HCT116 (cell line): ENCODE results near the gene SALL3. TPM values are rescaled to one million over a fixed set of nuclear protein-coding genes. Genes with fewer than 3 reads are reported as not detected.

ENCODE experiments used
- ATAC-seq: fragments of 200-7000 bp; cut with Tn5 transposase; 2 replicates; pipeline ENCODE4 v1.9.1; 2020; ENCODE audit warnings: mild to moderate bottlenecking, moderate library complexity
- BruUV-seq: library from RNA; stranded (reverse); fragments of 400-500 nt; replicated peaks from 2 replicates; lab custom pipeline; 2021; lab: Mats Ljungman, UMichigan
- CTCF ChIA-PET: fragments of 300-600 bp; sonication (Branson Sonifier 250); formaldehyde crosslinking; loops from one replicate; lab custom pipeline; 2021; ENCODE audit warnings: antibody characterized with exemption; lab: Charles Lee
- POLR2A ChIA-PET: fragments of 300-600, 350-600 bp; sonication (Branson Sonifier 250); formaldehyde crosslinking; loops from one replicate; lab custom pipeline; 2021; ENCODE audit warnings: antibody characterized with exemption; lab: Charles Lee
- RAD21 ChIA-PET, 2 experiments: fragments of 300-600 bp; sonication (Branson Sonifier 250); formaldehyde crosslinking; loops; one replicate each; lab custom pipeline; 2023; ENCODE audit warnings: low total read pairs in 2 of 2; ENCODE audit not compliant: uncharacterized antibody in 2 of 2, unreplicated experiment in 2 of 2, low non-redundant PET in 1 of 2; lab: Charles Lee
- DNase-seq: peaks from one replicate; pipeline ENCODE4 v3.0.0-alpha.2; 2010; ENCODE audit warnings: low read depth, low spot score
- H2AFZ ChIP-seq: fragments of 200-600 bp; shearing (Covaris generic), sonication (generic); 2 replicates; pipeline ENCODE4 v1.6.1; 2017; ENCODE audit warnings: low read depth, mixed run types, mixed read lengths, antibody characterized with exemption, low read length; ENCODE audit not compliant: poor library complexity, severe bottlenecking
- H3K27ac ChIP-seq: 2 replicates; pipeline ENCODE4 v1.5.1; 2012; ENCODE audit warnings: low read depth, low read length
- H3K27me3 ChIP-seq: fragments of 200-600 bp; sonication (generic); 2 replicates; pipeline ENCODE4 v1.6.1; 2016; ENCODE audit warnings: mixed run types, low read length, mixed read lengths; ENCODE audit not compliant: insufficient read depth
- H3K36me3 ChIP-seq, 2 experiments: fragments of 200-500 bp in 1 of 2; fragments of 200-600 bp in 1 of 2; sonication (Bioruptor generic) in 1 of 2; sonication (generic) in 1 of 2; 2 replicates each; pipeline versions ENCODE4 v1.5.1 to v1.6.1; 2014 to 2016; ENCODE audit warnings: low read length in 2 of 2, inconsistent platforms in 1 of 2, mixed read lengths in 1 of 2, mixed run types in 1 of 2; ENCODE audit not compliant: insufficient read depth in 2 of 2, control insufficient read depth in 1 of 2
- H3K4me1 ChIP-seq, 2 experiments: fragments of 200-600 bp in 1 of 2; sonication (generic) in 1 of 2; 2 replicates each; pipeline versions ENCODE4 v1.5.1 to v1.6.1; 2012 to 2017; ENCODE audit warnings: low read length in 2 of 2, inconsistent platforms in 1 of 2, mild to moderate bottlenecking in 1 of 2, mixed read lengths in 1 of 2, mixed run types in 1 of 2, moderate library complexity in 1 of 2; ENCODE audit not compliant: insufficient read depth in 2 of 2, control insufficient read depth in 1 of 2
- H3K4me2 ChIP-seq: fragments of 200-600 bp; sonication (generic); 2 replicates; pipeline ENCODE4 v1.6.1; 2017; ENCODE audit warnings: mixed run types, low read length, mixed read lengths
- H3K4me3 ChIP-seq, 2 experiments: fragments of 200-600 bp in 1 of 2; sonication (generic) in 1 of 2; replicated peaks in 1 of 2; 2 replicates each; pipeline ENCODE4 v1.5.1; 2011 to 2016; ENCODE audit warnings: low read length in 2 of 2, control low read depth in 1 of 2, low read depth in 1 of 2, mild to moderate bottlenecking in 1 of 2, mixed read lengths in 1 of 2, mixed run types in 1 of 2
- H3K79me2 ChIP-seq: fragments of 200-600 bp; sonication (generic); 2 replicates; pipeline ENCODE4 v1.6.1; 2017; ENCODE audit warnings: mild to moderate bottlenecking, mixed run types, low read length, moderate library complexity, mixed read lengths; ENCODE audit not compliant: insufficient read depth
- H3K9ac ChIP-seq: fragments of 200-600 bp; sonication (generic); 2 replicates; pipeline ENCODE4 v1.6.1; 2016; ENCODE audit warnings: low read length, mixed read lengths
- H3K9me2 ChIP-seq: fragments of 200-600 bp; sonication (generic), shearing (Covaris generic); 2 replicates; pipeline ENCODE4 v1.6.1; 2017; ENCODE audit warnings: mixed run types, mild to moderate bottlenecking, moderate library complexity; ENCODE audit not compliant: insufficient read depth
- H3K9me3 ChIP-seq, 2 experiments: fragments of 200-500 bp in 1 of 2; fragments of 200-600 bp in 1 of 2; sonication (Bioruptor generic) in 1 of 2; sonication (generic) in 1 of 2; 2 replicates each; pipeline ENCODE4 v1.6.1; 2014 to 2017; ENCODE audit warnings: low read length in 2 of 2, mixed read lengths in 2 of 2, inconsistent platforms in 1 of 2, low read depth in 1 of 2, mild to moderate bottlenecking in 1 of 2, mixed run types in 1 of 2, moderate library complexity in 1 of 2; ENCODE audit not compliant: control insufficient read depth in 1 of 2, insufficient read depth in 1 of 2
- H4K20me1 ChIP-seq: fragments of 200-600 bp; sonication (generic), shearing (Covaris generic); 2 replicates; pipeline ENCODE4 v1.6.1; 2017; ENCODE audit warnings: mixed run types, mild to moderate bottlenecking, moderate library complexity; ENCODE audit not compliant: insufficient read depth
- CBX3 ChIP-seq: IDR thresholded peaks from 2 replicates; pipeline ENCODE4 v1.6.1; 2012; ENCODE audit warnings: low read depth
- CEBPB ChIP-seq: IDR thresholded peaks from 2 replicates; pipeline ENCODE4 v1.6.1; 2012; ENCODE audit warnings: low read depth
- EGR1 ChIP-seq: IDR thresholded peaks from 2 replicates; pipeline ENCODE4 v1.6.1; 2012; ENCODE audit warnings: low read depth
- ELF1 ChIP-seq: IDR thresholded peaks from 2 replicates; pipeline ENCODE4 v1.6.1; 2012; ENCODE audit warnings: low read depth, borderline replicate concordance
- EZH2 ChIP-seq: fragments of 200-600 bp; sonication (generic); IDR thresholded peaks from 2 replicates; pipeline ENCODE4 v1.6.1; 2017; ENCODE audit warnings: antibody characterized with exemption, mixed run types
- POLR2A ChIP-seq: IDR thresholded peaks from 2 replicates; pipeline ENCODE4 v1.7.0; 2011; ENCODE audit warnings: borderline replicate concordance; ENCODE audit not compliant: insufficient read depth, insufficient read length; ENCODE audit errors: extremely low read depth
- RAD21 ChIP-seq: IDR thresholded peaks from 2 replicates; pipeline ENCODE4 v1.6.1; 2012; ENCODE audit warnings: low read depth, mild to moderate bottlenecking
- SIN3A ChIP-seq: IDR thresholded peaks from 2 replicates; pipeline ENCODE4 v1.6.1; 2012; ENCODE audit warnings: low read depth
- TCF7L2 ChIP-seq: IDR thresholded peaks from 2 replicates; pipeline ENCODE4 v1.7.0; 2011; ENCODE audit warnings: borderline replicate concordance, inconsistent platforms; ENCODE audit not compliant: insufficient read depth, insufficient read length; ENCODE audit errors: extremely low read depth
- ZFX ChIP-seq: fragments of 450-650 bp; IDR thresholded peaks from 2 replicates; pipeline ENCODE4 v1.6.1; 2017
- ZNF274 ChIP-seq: fragments of 200-500 bp; sonication (Bioruptor generic); IDR thresholded peaks from 2 replicates; pipeline ENCODE4 v1.6.1; 2014; ENCODE audit warnings: mild to moderate bottlenecking, low read depth, low read length, inconsistent platforms
- intact Hi-C: fragments of 100-400 bp; cut with micrococcal nuclease; formaldehyde crosslinking; loops from 2 replicates; pipeline ENCODE4 v1.10.0; 2022
- total RNA-seq: library from RNA; stranded (reverse); gene quantifications from one replicate; pipeline ENCODE4 v1.2.1, GENCODE V29; 2021; ENCODE audit not compliant: unreplicated experiment
- TF ChIP-seq, protein P1 (sequence below), 3 experiments: fragments of 200-600 bp in 1 of 3; sonication (generic) in 1 of 3; IDR thresholded peaks in 2 of 3; conservative IDR thresholded peaks in 1 of 3; 2 replicates each; pipeline ENCODE4 v1.5.1; 2012 to 2017; ENCODE audit warnings: low read depth in 2 of 3, low read length in 2 of 3, antibody characterized with exemption in 1 of 3, borderline replicate concordance in 1 of 3, control low read depth in 1 of 3, mild to moderate bottlenecking in 1 of 3, mixed read lengths in 1 of 3, mixed run types in 1 of 3, moderate library complexity in 1 of 3; ENCODE audit not compliant: insufficient read depth in 1 of 3
- TF ChIP-seq, protein P2 (sequence below): IDR thresholded peaks from 2 replicates; pipeline ENCODE4 v1.6.1; 2011; ENCODE audit warnings: mild to moderate bottlenecking, low read length, moderate library complexity; ENCODE audit not compliant: insufficient replicate concordance; ENCODE audit errors: extremely low read depth
- TF ChIP-seq, protein P3 (sequence below): IDR thresholded peaks from 2 replicates; pipeline ENCODE4 v1.6.1; 2012
- TF ChIP-seq, protein P4 (sequence below): IDR thresholded peaks from 2 replicates; pipeline ENCODE4 v1.6.1; 2012

Gene SALL3
- total RNA-seq, 1 experiment from 2014 or later, result not detected

DNA sequence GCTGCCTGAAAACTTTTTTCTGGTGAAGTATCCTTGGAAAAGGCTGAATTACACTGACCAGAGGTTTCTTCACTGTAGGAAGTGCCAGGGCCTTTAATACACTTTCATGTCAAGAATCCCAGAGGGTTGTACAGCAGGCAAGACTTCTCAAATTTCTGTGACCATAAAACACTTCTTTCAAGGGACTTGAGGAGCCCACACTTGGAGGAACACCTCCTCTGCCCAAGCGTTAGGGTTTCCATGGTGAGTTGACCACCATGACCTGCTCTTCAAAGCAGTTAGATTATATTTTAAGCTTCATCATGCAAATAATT lies 12.9 kb upstream of the SALL3 start:
- no peaks in the 10 kb centered on the region for H3K4me1 ChIP-seq
- no peak overlapping the region for H2AFZ ChIP-seq
- H3K9me2 ChIP-seq, result no peaks in the 10 kb centered on the region
- DNase-seq, result no peak
- TF ChIP-seq SIN3A (no peak), ZNF274 (no peak), CBX3 (no peak), RAD21 (no peak), ELF1 (no peak), EGR1 (no peak), POLR2A (no peak), ZFX (no peak), EZH2 (no peak), TCF7L2 (no peak), CEBPB (no peak)
- TF ChIP-seq, protein P1, sequence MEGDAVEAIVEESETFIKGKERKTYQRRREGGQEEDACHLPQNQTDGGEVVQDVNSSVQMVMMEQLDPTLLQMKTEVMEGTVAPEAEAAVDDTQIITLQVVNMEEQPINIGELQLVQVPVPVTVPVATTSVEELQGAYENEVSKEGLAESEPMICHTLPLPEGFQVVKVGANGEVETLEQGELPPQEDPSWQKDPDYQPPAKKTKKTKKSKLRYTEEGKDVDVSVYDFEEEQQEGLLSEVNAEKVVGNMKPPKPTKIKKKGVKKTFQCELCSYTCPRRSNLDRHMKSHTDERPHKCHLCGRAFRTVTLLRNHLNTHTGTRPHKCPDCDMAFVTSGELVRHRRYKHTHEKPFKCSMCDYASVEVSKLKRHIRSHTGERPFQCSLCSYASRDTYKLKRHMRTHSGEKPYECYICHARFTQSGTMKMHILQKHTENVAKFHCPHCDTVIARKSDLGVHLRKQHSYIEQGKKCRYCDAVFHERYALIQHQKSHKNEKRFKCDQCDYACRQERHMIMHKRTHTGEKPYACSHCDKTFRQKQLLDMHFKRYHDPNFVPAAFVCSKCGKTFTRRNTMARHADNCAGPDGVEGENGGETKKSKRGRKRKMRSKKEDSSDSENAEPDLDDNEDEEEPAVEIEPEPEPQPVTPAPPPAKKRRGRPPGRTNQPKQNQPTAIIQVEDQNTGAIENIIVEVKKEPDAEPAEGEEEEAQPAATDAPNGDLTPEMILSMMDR (IDR thresholded peaks at IDR 0.05 in 2 of 3, conservative IDR thresholded peaks at IDR 0.05 in 1 of 3; ENCODE audit: borderline replicate concordance in 1 of 3, insufficient read depth in 1 of 3, low read depth in 2 of 3, low read length in 2 of 3), result no peak
- TF ChIP-seq, protein P2, sequence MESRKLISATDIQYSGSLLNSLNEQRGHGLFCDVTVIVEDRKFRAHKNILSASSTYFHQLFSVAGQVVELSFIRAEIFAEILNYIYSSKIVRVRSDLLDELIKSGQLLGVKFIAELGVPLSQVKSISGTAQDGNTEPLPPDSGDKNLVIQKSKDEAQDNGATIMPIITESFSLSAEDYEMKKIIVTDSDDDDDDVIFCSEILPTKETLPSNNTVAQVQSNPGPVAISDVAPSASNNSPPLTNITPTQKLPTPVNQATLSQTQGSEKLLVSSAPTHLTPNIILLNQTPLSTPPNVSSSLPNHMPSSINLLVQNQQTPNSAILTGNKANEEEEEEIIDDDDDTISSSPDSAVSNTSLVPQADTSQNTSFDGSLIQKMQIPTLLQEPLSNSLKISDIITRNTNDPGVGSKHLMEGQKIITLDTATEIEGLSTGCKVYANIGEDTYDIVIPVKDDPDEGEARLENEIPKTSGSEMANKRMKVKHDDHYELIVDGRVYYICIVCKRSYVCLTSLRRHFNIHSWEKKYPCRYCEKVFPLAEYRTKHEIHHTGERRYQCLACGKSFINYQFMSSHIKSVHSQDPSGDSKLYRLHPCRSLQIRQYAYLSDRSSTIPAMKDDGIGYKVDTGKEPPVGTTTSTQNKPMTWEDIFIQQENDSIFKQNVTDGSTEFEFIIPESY, result no peak
- TF ChIP-seq, protein P3, sequence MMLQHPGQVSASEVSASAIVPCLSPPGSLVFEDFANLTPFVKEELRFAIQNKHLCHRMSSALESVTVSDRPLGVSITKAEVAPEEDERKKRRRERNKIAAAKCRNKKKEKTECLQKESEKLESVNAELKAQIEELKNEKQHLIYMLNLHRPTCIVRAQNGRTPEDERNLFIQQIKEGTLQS, result no peak
- TF ChIP-seq, protein P4, sequence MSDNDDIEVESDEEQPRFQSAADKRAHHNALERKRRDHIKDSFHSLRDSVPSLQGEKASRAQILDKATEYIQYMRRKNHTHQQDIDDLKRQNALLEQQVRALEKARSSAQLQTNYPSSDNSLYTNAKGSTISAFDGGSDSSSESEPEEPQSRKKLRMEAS, result no peak
- TF ChIP-seq, all 23 proteins: peak for 0
- ATAC-seq, result no peak
- BruUV-seq, result no TSS peak
- Histone ChIP-seq H3K9me3 (peaks cover 0 to 5% of the 10 kb centered on the region in 2 experiments; a peak in 1 of 4 replicates), H3K4me3 (no peak overlapping the region), H3K27me3 (no peaks in the 10 kb centered on the region), H3K9ac (no peak overlapping the region), H4K20me1 (no peaks in the 10 kb centered on the region), H3K4me2 (no peak overlapping the region), H3K27ac (no peak overlapping the region), H3K36me3 (no peaks in the 10 kb centered on the region), H3K79me2 (no peaks in the 10 kb centered on the region)
- ChIA-PET CTCF (no interaction called here), POLR2A (no interaction called here), RAD21 (interaction anchor here in 1 of 2 experiments (0.6 kb wide), 1 partner anchor 91 kb away, joined by 5 read pairs; no protein-coding TSS in a partner anchor)
- intact Hi-C loops, result no loop called here
